Effector CD4-positive, alpha-beta T cell (primary cell): ENCODE data around the gene FXYD6.
"Not testable (repeated sequence)": the region's sequence is repeated elsewhere in the genome, so short reads cannot be mapped to it uniquely, and the experiment has no call there.

Experiments
- DNase-seq: peaks from one replicate; pipeline ENCODE4 v3.0.0-alpha.2; 2020

The FXYD6 gene

GRCh38 chr11:117816151-117816741, 60.2 kb downstream of the FXYD6 start:
- no peak for DNase-seq

GRCh38 chr11:117815262-117815803, 61.1 kb downstream of the FXYD6 start:
- peak; percentile 65 for DNase-seq

- peak; percentile 75 for DNase-seq
These were observed 61.6 kb downstream of the FXYD6 start for GRCh38 chr11:117814766-117815261.

GRCh38 chr11:117814204-117814765, 62.2 kb downstream of the FXYD6 start:
- DNase-seq = no peak

- not testable (repeated sequence) for DNase-seq
These were observed 66.4 kb downstream of the FXYD6 start for GRCh38 chr11:117810056-117810451.

- DNase-seq = no peak
These were observed 67.0 kb downstream of the FXYD6 start for GRCh38 chr11:117809236-117810055.

- DNase-seq = no peak
These were observed 67.7 kb downstream of the FXYD6 start for GRCh38 chr11:117808784-117809183.

GRCh38 chr11:117807482-117808327, 68.8 kb downstream of the FXYD6 start:
- DNase-seq = peak; percentile 74

- no peak for DNase-seq
These were observed 69.6 kb downstream of the FXYD6 start for GRCh38 chr11:117806846-117807245.

GRCh38 chr11:117805045-117805444, 71.4 kb downstream of the FXYD6 start:
- DNase-seq = no peak

GRCh38 chr11:117803896-117804295, 72.6 kb downstream of the FXYD6 start:
- no peak for DNase-seq

- no peak for DNase-seq
These were observed 76.8 kb downstream of the FXYD6 start for GRCh38 chr11:117799634-117800033.

GRCh38 chr11:117796872-117797529, 79.5 kb downstream of the FXYD6 start, which contains the start of gene DSCAML1:
TSS of gene DSCAML1 (minus strand) at chr11:117797216. CDS start at chr11:117797079, 137 bp downstream.
- DNase-seq = peak; percentile 24

GRCh38 chr11:117796456-117796871, 80.0 kb downstream of the FXYD6 start:
- no peak for DNase-seq

- no peak for DNase-seq
These were observed 80.6 kb downstream of the FXYD6 start for GRCh38 chr11:117795638-117796455.

- no peak for DNase-seq
These were observed 81.5 kb downstream of the FXYD6 start for GRCh38 chr11:117794772-117795629.

GRCh38 chr11:117794135-117794534, 82.3 kb downstream of the FXYD6 start:
- DNase-seq = no peak

- DNase-seq = no peak
These were observed 82.9 kb downstream of the FXYD6 start for GRCh38 chr11:117793583-117793982.

GRCh38 chr11:117792992-117793391, 83.5 kb downstream of the FXYD6 start:
- DNase-seq = no peak

- DNase-seq = no peak
These were observed 84.2 kb downstream of the FXYD6 start for GRCh38 chr11:117792241-117792640.
